MM.1S (cell line): ENCODE results near the gene ACSL6.

Source experiments
- DNase-seq: peaks from one replicate; pipeline ENCODE4 v3.0.0-alpha.2; 2015
- H2AFZ ChIP-seq: fragments of 300-600 bp; sonication (generic); 2 replicates; pipeline ENCODE4 v1.6.0; 2016; ENCODE audit warnings: antibody characterized with exemption, low read length
- H3F3A ChIP-seq: fragments of 300-600 bp; sonication (generic); 2 replicates; pipeline ENCODE4 v1.6.1; 2016; ENCODE audit warnings: mild to moderate bottlenecking, antibody characterized with exemption, low read length, moderate library complexity, mixed read lengths; ENCODE audit not compliant: insufficient read depth
- H3K27ac ChIP-seq: fragments of 300-600 bp; sonication (generic); 2 replicates; pipeline ENCODE4 v1.5.1; 2016; ENCODE audit warnings: mild to moderate bottlenecking, low read length
- H3K27me3 ChIP-seq: fragments of 300-600 bp; sonication (generic); replicated peaks from 2 replicates; pipeline ENCODE4 v1.6.0; 2016; ENCODE audit warnings: low read length; ENCODE audit not compliant: insufficient read depth
- H3K36me3 ChIP-seq: fragments of 300-600 bp; sonication (generic); replicated peaks from 2 replicates; pipeline ENCODE4 v1.6.1; 2016; ENCODE audit warnings: mild to moderate bottlenecking, low read length, mixed read lengths; ENCODE audit not compliant: insufficient read depth
- H3K4me1 ChIP-seq: fragments of 300-600 bp; sonication (generic); 2 replicates; pipeline ENCODE4 v1.6.1; 2016; ENCODE audit warnings: low read length, mixed read lengths
- H3K4me2 ChIP-seq: fragments of 300-600 bp; sonication (generic); 2 replicates; pipeline ENCODE4 v1.6.0; 2016; ENCODE audit warnings: low read depth, low read length
- H3K4me3 ChIP-seq: fragments of 300-600 bp; sonication (generic); 2 replicates; pipeline ENCODE4 v1.5.1; 2016; ENCODE audit warnings: low read length, mixed read lengths
- H3K79me2 ChIP-seq: fragments of 300-600 bp; sonication (generic); 2 replicates; pipeline ENCODE4 v1.6.1; 2016; ENCODE audit warnings: mixed run types, low read length, mixed read lengths
- H3K9ac ChIP-seq: fragments of 300-600 bp; sonication (generic); 2 replicates; pipeline ENCODE4 v1.6.1; 2016; ENCODE audit warnings: low read length, mixed read lengths
- H3K9me2 ChIP-seq: fragments of 300-600 bp; sonication (generic); replicated peaks from 2 replicates; pipeline ENCODE4 v1.6.1; 2016; ENCODE audit warnings: mild to moderate bottlenecking, low read length, mixed read lengths; ENCODE audit not compliant: insufficient read depth
- H3K9me3 ChIP-seq: fragments of 300-600 bp; sonication (generic); replicated peaks from 2 replicates; pipeline ENCODE4 v1.6.1; 2016; ENCODE audit warnings: mild to moderate bottlenecking, low read length, mixed read lengths; ENCODE audit not compliant: insufficient read depth
- H4K20me1 ChIP-seq: fragments of 300-600 bp; sonication (generic); 2 replicates; pipeline ENCODE4 v1.6.1; 2016; ENCODE audit warnings: mild to moderate bottlenecking, low read length, moderate library complexity, mixed read lengths; ENCODE audit not compliant: insufficient read depth
- CTCF ChIP-seq: fragments of 300-600 bp; sonication (generic); IDR thresholded peaks from 2 replicates; pipeline ENCODE4 v1.5.1; 2016; ENCODE audit warnings: antibody characterized with exemption, low read length, mixed read lengths
- EZH2 ChIP-seq: fragments of 300-600 bp; sonication (generic); optimal IDR thresholded peaks from 2 replicates; pipeline ENCODE3; 2017; ENCODE audit warnings: low read depth, mild to moderate bottlenecking, antibody characterized with exemption, low read length, mixed read lengths
- EZH2phosphoT487 ChIP-seq: fragments of 300-600 bp; sonication (generic); IDR thresholded peaks from 2 replicates; pipeline ENCODE4 v1.6.1; 2018; ENCODE audit warnings: antibody characterized with exemption, low read length

Gene ACSL6

GRCh38 chr5:132029609-132030330 lies 18.3 kb upstream of the ACSL6 start:
- H3K9ac ChIP-seq: no peak overlapping the region
- H3K9me3 ChIP-seq: no peaks in the 10 kb centered on the region
- H3K27ac ChIP-seq: no peak overlapping the region
- no peaks in the 10 kb centered on the region for H3K9me2 ChIP-seq
- H3K36me3 ChIP-seq: no peaks in the 10 kb centered on the region
- no peaks in the 10 kb centered on the region for H3K4me1 ChIP-seq
- TF ChIP-seq EZH2phosphoT487: no peak
- TF ChIP-seq EZH2: no peak
- TF ChIP-seq CTCF: no peak
- peaks cover 8% of the 10 kb centered on the region; the same call in 1 of the 2 replicates for H3K27me3 ChIP-seq
- no peaks in the 10 kb centered on the region for H4K20me1 ChIP-seq
- no peaks in the 10 kb centered on the region for H3F3A ChIP-seq
- no peak overlapping the region for H3K4me2 ChIP-seq
- H2AFZ ChIP-seq: no peak overlapping the region
- H3K79me2 ChIP-seq: no peaks in the 10 kb centered on the region
- H3K4me3 ChIP-seq: no peak overlapping the region
- DNase-seq: no peak

- no peaks in the 10 kb centered on the region for H3K4me1 ChIP-seq
- no peaks in the 10 kb centered on the region for H4K20me1 ChIP-seq
- no peak for TF ChIP-seq CTCF
- H3K9me3 ChIP-seq: no peaks in the 10 kb centered on the region
- H3K4me2 ChIP-seq: no peak overlapping the region
- H3K9ac ChIP-seq: no peak overlapping the region
- no peak for DNase-seq
- H3K79me2 ChIP-seq: no peaks in the 10 kb centered on the region
- no peak overlapping the region for H3K27ac ChIP-seq
- H3K36me3 ChIP-seq: no peaks in the 10 kb centered on the region
- peaks cover 36% of the 10 kb centered on the region for H3K27me3 ChIP-seq
- no peaks in the 10 kb centered on the region for H3K9me2 ChIP-seq
- no peaks in the 10 kb centered on the region for H3F3A ChIP-seq
- H3K4me3 ChIP-seq: no peak overlapping the region
- H2AFZ ChIP-seq: no peak overlapping the region
These were observed 15.6 kb upstream of the ACSL6 start for GRCh38 chr5:132027027-132027426.

GRCh38 chr5:132026516-132027008 lies 15.1 kb upstream of the ACSL6 start:
- Histone ChIP-seq H3K9me2 (no peaks in the 10 kb centered on the region), H3K36me3 (no peaks in the 10 kb centered on the region), H3F3A (no peaks in the 10 kb centered on the region; the same call in 1 of the 2 replicates), H4K20me1 (no peaks in the 10 kb centered on the region), H3K27ac (no peak overlapping the region), H3K4me2 (no peak overlapping the region), H3K4me1 (no peaks in the 10 kb centered on the region), H3K9me3 (no peaks in the 10 kb centered on the region), H3K9ac (no peak overlapping the region), H3K27me3 (peaks cover 40% of the 10 kb centered on the region), H3K79me2 (no peaks in the 10 kb centered on the region), H3K4me3 (no peak overlapping the region), H2AFZ (no peak overlapping the region)
- TF ChIP-seq EZH2phosphoT487 (no peak), EZH2 (no peak), CTCF (no peak)
- no peak for DNase-seq
